DOHH2 (cell line): ENCODE data around the gene TMEM259.
"Not testable (repeated sequence)": the region's sequence is repeated elsewhere in the genome, so short reads cannot be mapped to it uniquely, and the experiment has no call there.

ENCODE experiments used
- EZH2phosphoT487 ChIP-seq: fragments of 200-600 bp; sonication (generic); IDR thresholded peaks from 2 replicates; pipeline ENCODE4 v1.6.1; 2017; ENCODE audit warnings: borderline replicate concordance, mild to moderate bottlenecking, antibody characterized with exemption, low read length, moderate library complexity, mixed read lengths
- TF ChIP-seq, protein P1 (sequence below): fragments of 200-600 bp; sonication (generic); IDR thresholded peaks from one replicate; pipeline ENCODE4 v1.5.1; 2014; ENCODE audit warnings: antibody characterized with exemption, mild to moderate bottlenecking, low read depth, low read length; ENCODE audit not compliant: poor library complexity, severe bottlenecking

GRCh38 chr19:1023883-1024188 lies 2.9 kb upstream of the TMEM259 start:
- TF ChIP-seq, protein P1, sequence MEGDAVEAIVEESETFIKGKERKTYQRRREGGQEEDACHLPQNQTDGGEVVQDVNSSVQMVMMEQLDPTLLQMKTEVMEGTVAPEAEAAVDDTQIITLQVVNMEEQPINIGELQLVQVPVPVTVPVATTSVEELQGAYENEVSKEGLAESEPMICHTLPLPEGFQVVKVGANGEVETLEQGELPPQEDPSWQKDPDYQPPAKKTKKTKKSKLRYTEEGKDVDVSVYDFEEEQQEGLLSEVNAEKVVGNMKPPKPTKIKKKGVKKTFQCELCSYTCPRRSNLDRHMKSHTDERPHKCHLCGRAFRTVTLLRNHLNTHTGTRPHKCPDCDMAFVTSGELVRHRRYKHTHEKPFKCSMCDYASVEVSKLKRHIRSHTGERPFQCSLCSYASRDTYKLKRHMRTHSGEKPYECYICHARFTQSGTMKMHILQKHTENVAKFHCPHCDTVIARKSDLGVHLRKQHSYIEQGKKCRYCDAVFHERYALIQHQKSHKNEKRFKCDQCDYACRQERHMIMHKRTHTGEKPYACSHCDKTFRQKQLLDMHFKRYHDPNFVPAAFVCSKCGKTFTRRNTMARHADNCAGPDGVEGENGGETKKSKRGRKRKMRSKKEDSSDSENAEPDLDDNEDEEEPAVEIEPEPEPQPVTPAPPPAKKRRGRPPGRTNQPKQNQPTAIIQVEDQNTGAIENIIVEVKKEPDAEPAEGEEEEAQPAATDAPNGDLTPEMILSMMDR: not testable (repeated sequence)
- TF ChIP-seq EZH2phosphoT487: not testable (repeated sequence)
